CD4-positive, alpha-beta T cell treated with Interleukin-6 for 4 hours (primary cell): ENCODE measurements around the gene ITPRID1.
"Not testable (repeated sequence)": the region's sequence is repeated elsewhere in the genome, so short reads cannot be mapped to it uniquely, and the experiment has no call there.

Experiments
- DNase-seq: peaks from one replicate; pipeline ENCODE4 v3.0.0-alpha.2; 2020; ENCODE audit warnings: mixed read lengths

ITPRID1 gene

DNA sequence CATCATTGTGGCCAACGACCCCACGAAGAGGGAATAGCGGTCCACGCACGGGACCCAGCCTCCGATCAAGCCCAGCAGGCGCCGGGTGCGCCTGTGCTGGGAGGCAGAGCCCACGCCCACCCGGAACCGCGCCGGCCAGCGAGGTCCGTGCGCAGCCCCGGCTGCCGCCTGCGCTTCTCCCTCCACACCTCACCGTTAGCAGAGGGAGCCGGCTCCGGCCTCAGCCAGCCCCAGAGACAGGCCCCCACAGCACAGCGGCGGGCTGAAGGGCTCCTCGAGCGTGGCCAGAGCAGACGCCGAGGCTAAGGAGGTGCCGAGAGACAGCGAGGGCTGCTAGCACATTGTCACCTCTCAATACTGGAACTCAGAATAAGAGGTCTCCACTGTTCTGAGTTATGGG, 3.6 kb downstream of the ITPRID1 start:
- DNase-seq: no peak

GRCh38 chr7:31518766-31519165, 4.9 kb downstream of the ITPRID1 start:
- DNase-seq: no peak

- DNase-seq: no peak
These were observed 7.6 kb downstream of the ITPRID1 start for GRCh38 chr7:31521336-31522010.

GRCh38 chr7:31526864-31527263, 13.0 kb downstream of the ITPRID1 start:
- DNase-seq: no peak

GRCh38 chr7:31529103-31529502, 15.2 kb downstream of the ITPRID1 start:
- DNase-seq: no peak

- not testable (repeated sequence) for DNase-seq
These were observed 26.8 kb downstream of the ITPRID1 start for GRCh38 chr7:31540651-31541185.

- DNase-seq: no peak
These were observed 31.7 kb downstream of the ITPRID1 start for GRCh38 chr7:31545549-31545948.

DNA sequence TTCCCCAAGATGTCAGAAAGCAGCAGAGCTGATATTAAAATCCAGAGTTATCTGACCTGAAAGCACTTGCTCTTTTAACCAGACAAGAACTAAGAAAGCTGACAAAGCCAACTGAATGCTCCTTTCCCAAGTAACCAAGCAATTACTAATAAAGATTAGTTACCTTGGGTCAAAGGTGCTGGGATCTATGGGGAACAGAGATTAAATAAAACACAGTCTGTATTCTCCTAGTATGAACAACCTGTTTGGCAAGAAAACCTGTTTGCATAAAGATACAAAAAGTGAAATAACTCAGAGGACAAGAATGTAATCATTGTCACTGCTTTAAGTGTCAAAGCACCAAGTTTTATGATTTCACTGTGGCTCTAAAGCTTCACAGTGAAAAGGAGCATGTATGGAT, 35.7 kb downstream of the ITPRID1 start:
- no peak for DNase-seq

DNA sequence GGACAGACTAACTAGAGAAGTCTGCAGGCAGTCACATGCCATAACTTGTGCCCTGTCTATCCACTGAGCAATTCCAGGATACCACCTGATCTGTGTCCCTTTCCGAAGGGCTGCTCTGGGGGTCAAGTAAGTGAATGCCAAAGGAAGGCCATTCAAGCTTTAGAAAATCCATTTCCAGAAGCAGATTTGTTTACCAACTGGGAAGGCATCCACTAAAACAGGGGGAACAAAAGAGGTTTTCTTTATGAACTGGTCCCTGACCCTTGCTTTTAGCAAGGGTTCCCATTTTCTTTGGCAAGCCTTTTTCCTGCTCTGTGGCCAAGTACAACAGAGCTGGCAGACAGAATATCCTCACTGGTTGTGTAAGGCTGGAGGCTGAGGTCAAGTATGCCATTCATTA, 36.5 kb downstream of the ITPRID1 start:
- DNase-seq: no peak

GRCh38 chr7:31553661-31554081, 39.8 kb downstream of the ITPRID1 start:
- no peak for DNase-seq

DNA sequence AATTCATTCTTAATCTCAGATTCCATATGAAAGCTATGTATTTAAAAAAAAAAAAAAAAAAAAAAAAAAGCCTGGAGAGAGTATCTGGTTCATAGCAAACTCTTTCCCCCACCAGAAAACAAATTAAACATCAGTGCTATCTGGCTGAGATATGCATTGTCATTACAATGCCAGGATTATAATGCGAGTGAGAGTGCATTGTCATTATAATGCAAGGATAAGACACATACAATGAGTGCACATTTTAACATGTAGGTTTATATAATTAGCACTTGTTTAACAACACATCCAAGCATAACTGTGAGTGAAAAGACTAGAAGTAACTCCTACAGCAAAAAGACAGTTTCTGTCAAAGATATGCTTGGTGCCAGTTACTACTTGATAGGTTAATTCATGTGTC, 48.1 kb downstream of the ITPRID1 start:
- no peak for DNase-seq

- no peak for DNase-seq
These were observed 49.6 kb downstream of the ITPRID1 start for GRCh38 chr7:31563522-31563921.

DNA sequence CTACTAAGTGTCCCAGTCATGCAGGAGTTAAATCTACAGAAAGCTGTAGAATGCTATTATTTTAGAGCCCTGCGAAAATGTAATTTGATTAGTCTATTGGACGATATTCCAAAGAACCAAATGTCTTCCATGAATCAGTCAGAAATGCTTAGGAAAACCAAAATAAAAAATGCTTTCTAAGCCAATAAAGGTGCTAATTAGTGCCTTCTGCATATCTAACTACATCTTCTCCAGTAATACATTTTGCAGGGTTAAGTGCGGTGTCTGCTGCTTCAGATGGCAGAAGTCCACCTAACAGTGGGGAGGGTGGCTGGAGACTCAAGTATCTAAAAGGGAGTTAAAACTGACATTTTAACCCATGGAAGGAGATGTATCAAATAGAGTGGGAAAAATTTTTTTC, 50.1 kb downstream of the ITPRID1 start:
- no peak for DNase-seq

DNA sequence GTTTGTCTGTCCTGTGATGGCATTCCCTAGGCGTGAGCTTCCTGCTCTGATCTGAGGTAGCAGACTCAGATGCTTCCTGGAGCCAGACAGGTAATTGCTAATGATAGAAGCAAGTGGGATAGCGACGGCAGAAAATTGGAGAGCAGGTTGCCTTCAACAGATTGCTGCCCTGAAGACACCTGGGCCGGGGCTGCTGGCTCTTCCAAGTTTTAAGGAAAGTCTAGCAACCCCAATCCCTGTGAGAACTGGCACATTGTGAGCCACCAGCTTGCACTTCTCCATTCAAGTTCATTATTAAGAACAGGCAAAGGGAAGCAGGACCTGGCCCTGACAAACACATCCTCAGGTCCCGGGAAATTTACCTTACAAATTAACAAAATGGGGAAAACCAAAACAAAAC, 50.8 kb downstream of the ITPRID1 start:
- DNase-seq: no peak

DNA sequence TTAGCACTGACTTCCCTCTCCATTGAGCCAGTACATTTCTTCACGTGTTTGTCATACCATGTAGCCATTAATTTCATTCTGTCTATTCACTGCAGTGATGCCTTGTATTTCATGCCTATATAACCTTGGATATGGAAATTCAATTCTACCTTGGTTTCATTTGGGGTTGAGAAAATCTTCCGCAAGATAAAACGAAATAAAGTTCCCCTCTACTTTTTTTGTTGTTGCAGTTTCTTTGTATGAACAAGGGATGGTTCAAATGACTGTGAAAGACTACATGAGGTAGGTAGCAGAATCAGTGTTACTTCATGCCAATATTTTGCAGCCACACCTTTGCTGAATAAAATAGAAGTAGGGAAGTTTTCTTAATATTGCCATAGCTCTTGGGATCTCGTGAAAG, 55.6 kb downstream of the ITPRID1 start:
- no peak for DNase-seq

- DNase-seq: no peak
These were observed 69.6 kb downstream of the ITPRID1 start for GRCh38 chr7:31583526-31583925.

DNA sequence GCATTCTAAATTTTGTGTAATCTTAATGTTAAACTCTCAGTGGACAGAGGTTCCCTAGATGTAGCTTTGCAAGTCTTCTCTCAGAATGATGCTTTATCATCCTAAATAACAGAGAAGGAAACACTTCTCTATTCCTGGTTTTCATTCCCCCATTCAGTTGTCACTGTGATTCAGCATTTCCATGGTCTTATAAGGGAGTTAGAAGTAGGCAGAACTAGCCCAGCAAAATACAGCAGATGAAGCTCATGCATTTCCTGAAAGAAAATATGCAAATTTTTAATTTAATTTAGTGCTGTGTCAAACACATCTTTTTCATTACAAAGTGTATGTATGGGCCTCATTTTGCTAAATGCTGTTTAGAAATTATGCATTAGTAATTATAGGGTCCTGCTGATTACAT, 70.1 kb downstream of the ITPRID1 start:
- DNase-seq: no peak

- DNase-seq: no peak
These were observed 81.5 kb downstream of the ITPRID1 start for GRCh38 chr7:31595390-31595789.

DNA sequence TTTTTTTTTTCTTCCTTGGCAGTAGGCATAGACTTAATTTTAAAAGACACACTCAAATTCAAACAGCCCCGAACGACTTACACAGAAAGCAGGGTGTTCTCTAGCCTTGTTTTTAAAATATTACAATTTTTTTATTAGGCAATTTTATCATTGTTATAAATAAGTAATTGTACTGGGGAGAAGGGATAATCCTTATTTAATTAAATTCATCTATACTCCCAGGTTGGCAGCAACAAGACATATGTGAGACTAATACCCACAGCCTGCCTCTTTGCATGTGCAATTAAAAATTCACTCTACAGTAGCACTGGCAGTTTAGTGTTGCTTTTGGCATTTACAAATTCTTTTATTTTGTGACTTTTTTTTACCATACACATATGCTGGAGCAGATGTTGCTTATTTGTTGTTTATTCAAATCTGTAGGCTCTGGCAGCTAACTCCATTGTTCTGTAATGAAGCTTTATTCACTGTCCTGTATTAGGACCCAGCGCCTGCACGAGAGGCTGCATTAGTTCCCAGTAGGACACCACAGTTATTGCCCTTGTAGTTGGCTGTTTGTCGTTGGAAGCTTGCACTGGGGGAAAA, 88.2 kb downstream of the ITPRID1 start:
- no peak for DNase-seq

DNA sequence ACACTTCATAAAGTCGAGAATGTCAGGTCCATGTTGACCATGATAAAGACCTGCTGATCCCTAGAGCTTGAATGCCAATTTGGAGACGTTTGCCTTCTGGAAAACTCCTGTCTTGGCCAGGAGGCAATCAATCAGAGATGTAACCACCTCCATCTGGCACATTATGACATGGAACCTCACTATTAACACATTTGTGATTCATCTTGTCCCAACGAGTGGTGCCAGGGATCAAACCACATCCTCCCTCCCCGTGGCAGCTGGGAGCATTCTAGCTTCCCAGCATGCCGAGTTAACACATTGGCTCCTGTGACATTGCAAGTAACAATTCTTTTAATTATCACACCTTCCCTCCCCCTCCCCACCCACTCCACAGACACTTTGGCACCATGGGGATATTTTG, 89.2 kb downstream of the ITPRID1 start:
- DNase-seq: no peak

DNA sequence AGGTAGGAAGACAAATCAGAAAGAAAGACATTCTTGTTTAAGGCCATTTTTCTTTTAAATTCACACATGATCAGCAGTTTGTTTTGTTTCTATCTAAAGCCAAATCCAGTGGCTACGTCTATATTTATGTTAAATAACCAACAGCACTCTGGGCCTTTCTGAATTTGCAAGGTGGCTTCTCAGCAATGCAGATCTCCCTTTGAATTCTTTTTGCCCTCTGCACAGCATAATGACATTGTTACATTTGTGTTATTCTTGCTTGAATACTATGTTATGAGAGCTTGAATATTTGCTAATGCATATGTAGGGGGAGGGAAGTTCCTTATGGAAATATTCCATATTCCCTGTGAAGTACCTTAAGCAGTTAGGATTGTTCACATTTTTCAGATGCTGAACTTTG, 99.7 kb downstream of the ITPRID1 start:
- DNase-seq: no peak

- DNase-seq: no peak
These were observed 119.6 kb downstream of the ITPRID1 start for GRCh38 chr7:31633467-31633866.

DNA sequence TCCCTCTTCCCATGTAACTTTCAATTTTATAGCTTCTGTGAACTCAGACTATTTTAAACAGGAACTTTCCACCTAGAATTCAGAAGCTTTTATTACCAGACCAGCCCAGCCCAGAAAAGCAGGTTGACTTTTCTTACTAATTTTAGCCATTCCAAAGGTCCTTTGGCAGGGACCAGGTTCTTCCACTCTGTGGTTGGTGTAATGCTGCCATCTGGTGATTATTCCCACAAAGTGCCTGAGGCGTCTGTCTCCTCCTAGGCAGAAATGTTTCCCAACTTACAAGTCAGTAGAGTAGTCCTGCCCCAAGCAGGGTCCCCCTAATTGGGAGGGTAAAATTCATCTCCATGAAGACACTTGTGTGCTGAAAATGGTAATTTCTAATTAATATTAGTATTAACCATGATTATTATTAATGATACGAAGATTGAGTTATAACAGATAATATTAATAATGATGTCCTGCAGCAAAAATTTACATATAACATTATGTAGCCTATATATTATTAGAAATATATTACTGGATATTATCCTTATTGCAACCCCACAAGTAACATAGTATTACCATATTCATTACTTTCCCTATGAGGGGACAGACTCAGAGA, 120.1 kb downstream of the ITPRID1 start:
- no peak for DNase-seq

DNA sequence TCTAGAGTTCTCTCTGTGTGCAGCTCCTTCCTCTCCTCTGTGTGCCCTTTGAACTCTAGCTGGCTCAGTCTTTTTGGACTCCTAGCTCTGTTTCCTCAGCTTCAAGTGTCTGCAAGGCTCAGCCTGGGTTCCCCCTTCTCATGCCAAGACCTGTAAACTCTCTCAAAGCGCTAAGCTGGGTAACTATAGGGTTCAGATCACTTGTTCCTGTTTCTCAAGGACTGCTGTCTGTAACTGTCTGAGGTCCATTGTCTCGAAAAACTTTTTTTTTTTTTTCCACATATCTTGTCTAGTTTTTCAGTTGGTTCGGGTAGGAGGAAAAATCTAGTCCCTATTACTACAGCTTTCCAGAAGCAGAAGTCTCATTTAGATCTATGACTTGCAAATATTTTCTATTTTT, 126.5 kb downstream of the ITPRID1 start:
- DNase-seq: no peak
